NT2/D1 (cell line): ENCODE results near the gene FIBCD1.

Experiments
- YY1 ChIP-seq: IDR thresholded peaks from 2 replicates; pipeline ENCODE4 v1.6.1; 2011; ENCODE audit not compliant: insufficient read length, insufficient read depth
- ZNF274 ChIP-seq: IDR thresholded peaks from 2 replicates; pipeline ENCODE4 v1.6.1; 2011; ENCODE audit warnings: mild to moderate bottlenecking, low read depth, low read length

- TF ChIP-seq ZNF274 = no peak
- TF ChIP-seq YY1 = no peak
Observed at GRCh38 chr9:130983359-130983670, 44.3 kb upstream of the FIBCD1 start.
